K562 (cell line): ENCODE data around the gene UNC13C. TPM values are rescaled to one million over a fixed set of nuclear protein-coding genes. Genes with fewer than 3 reads are reported as not detected.

ENCODE experiments used
- BRCA1 ChIP-seq, 2 experiments: fragments of 450-650 bp in 1 of 2; sonication (generic) in 1 of 2; formaldehyde crosslinking in 1 of 2; IDR thresholded peaks; 2 replicates each; pipeline versions ENCODE4 v1.5.0 to v1.6.1; 2017 to 2020; ENCODE audit warnings: mild to moderate bottlenecking in 1 of 2, missing genetic modification reagents in 1 of 2
- BRD4 ChIP-seq: fragments of 200-600 bp; sonication (generic); IDR thresholded peaks from 2 replicates; pipeline ENCODE4 v1.6.1; 2017; ENCODE audit warnings: inconsistent platforms
- CBX2 ChIP-seq: fragments of 200-600 bp; sonication (generic); IDR thresholded peaks from one replicate; pipeline ENCODE4 v1.6.1; 2012; ENCODE audit warnings: mild to moderate bottlenecking, low read length, inconsistent platforms; ENCODE audit not compliant: insufficient read depth, poor library complexity, severe bottlenecking
- CBX3 ChIP-seq, 2 experiments: IDR thresholded peaks; 1 replicate in 1 of 2; 2 replicates in 1 of 2; pipeline ENCODE4 v1.6.1; 2012; ENCODE audit warnings: inconsistent platforms in 2 of 2, low read length in 2 of 2, borderline replicate concordance in 1 of 2, control low read depth in 1 of 2
- COPS2 ChIP-seq: fragments of 450-650 bp; conservative IDR thresholded peaks from 2 replicates; pipeline ENCODE4 v1.6.1; 2016; ENCODE audit warnings: mild to moderate bottlenecking, moderate library complexity
- IFI16 ChIP-seq: fragments of 250-450 bp; sonication (Bioruptor Pico); IDR thresholded peaks from 2 replicates; pipeline ENCODE4 v2.1.2; 2022; ENCODE audit warnings: mild to moderate bottlenecking, inconsistent platforms
- PTTG1 ChIP-seq: fragments of 450-650 bp; IDR thresholded peaks from 2 replicates; pipeline ENCODE4 v1.6.1; 2016; ENCODE audit warnings: low read depth, mild to moderate bottlenecking, missing genetic modification characterization, missing compliant biosample characterization
- TBL1XR1 ChIP-seq, 2 experiments: IDR thresholded peaks; 2 replicates each; pipeline ENCODE4 v1.6.1; 2012; ENCODE audit warnings: improper control_type of control experiment in 2 of 2, low read length in 2 of 2, mild to moderate bottlenecking in 1 of 2
- ZNF217 ChIP-seq: sonication (generic); formaldehyde crosslinking; IDR thresholded peaks from 2 replicates; pipeline ENCODE4 v1.8.0; 2022; ENCODE audit warnings: mild to moderate bottlenecking, missing genetic modification reagents
- polyA plus RNA-seq, 8 experiments: library from polyadenylated mRNA; depleted of rRNA in 4 of 8; stranded (reverse) in 5 of 8; unstranded in 3 of 8; fragments of >200 nt; fragmentation: Nextera tagmentation in 2 of 8; fragmentation: Illumina TruSeq in 1 of 8; extraction: Ambion mirVana in 2 of 8; extraction: Trizol in 1 of 8; gene quantifications; 2 replicates each; pipeline versions ENCODE4 v1.2.1 to v1.2.3, GENCODE V29; 2011 to 2014; ENCODE audit warnings: inconsistent platforms in 1 of 8, missing spikeins in 1 of 8
- total RNA-seq, 7 experiments: library from RNA; depleted of rRNA in 6 of 7; stranded (reverse); fragments of >200 nt in 6 of 7; fragmentation: Illumina TruSeq in 2 of 7; extraction: Trizol in 2 of 7; gene quantifications; 2 replicates each; pipeline versions ENCODE4 v1.2.1 to v1.2.3, GENCODE V29; 2011 to 2021; ENCODE audit warnings: low replicate concordance in 1 of 7
- TF ChIP-seq, protein P1 (sequence below), 2 experiments: fragments of 450-650 bp; IDR thresholded peaks; 2 replicates each; pipeline ENCODE4 v1.6.1; 2016; ENCODE audit warnings: mild to moderate bottlenecking in 2 of 2, borderline replicate concordance in 1 of 2, low read depth in 1 of 2, moderate library complexity in 1 of 2
- TF ChIP-seq, protein P2 (sequence below): sonication (generic); formaldehyde crosslinking; IDR thresholded peaks from 2 replicates; pipeline ENCODE4 v1.8.0; 2022; ENCODE audit warnings: missing genetic modification reagents, mild to moderate bottlenecking, moderate library complexity, borderline replicate concordance
- TF ChIP-seq, protein P3 (sequence below), 3 experiments: fragments of 200-800 bp in 1 of 3; fragments of 250-450 bp in 1 of 3; fragments of 450-650 bp in 1 of 3; sonication (Bioruptor Pico) in 1 of 3; sonication (Bioruptor generic) in 1 of 3; formaldehyde crosslinking in 1 of 3; IDR thresholded peaks; 2 replicates each; pipeline versions ENCODE4 v1.6.1 to v1.8.0; 2016 to 2022; ENCODE audit warnings: mild to moderate bottlenecking in 2 of 3, missing genetic modification characterization in 2 of 3, missing compliant biosample characterization in 1 of 3, moderate library complexity in 1 of 3

The UNC13C gene
- total and polyA plus RNA-seq, 9 of the 15 experiments (the other 6 are each of a cell fraction or from before 2014, with no cell fraction given), result not detected

DNA sequence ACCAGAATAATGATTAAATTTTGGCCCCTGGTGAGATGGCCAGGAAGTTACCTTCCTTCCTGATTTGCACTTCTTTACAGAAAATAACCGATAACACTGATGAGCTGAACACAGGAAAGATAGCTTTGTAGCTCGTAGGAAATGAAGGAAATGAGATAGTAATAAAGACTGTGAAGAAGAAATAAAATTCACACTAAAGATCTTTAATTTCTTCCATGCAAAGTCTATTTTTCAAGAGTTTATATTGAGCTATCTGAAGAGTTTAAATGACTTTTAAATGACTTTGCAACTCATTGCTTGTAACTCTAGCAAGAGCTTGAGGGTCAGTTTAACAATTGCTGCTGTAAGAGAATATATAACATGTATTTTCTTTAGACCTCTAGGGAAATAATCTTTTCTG is 543.0 kb downstream of the UNC13C start (continued):
- TF ChIP-seq, protein P1, sequence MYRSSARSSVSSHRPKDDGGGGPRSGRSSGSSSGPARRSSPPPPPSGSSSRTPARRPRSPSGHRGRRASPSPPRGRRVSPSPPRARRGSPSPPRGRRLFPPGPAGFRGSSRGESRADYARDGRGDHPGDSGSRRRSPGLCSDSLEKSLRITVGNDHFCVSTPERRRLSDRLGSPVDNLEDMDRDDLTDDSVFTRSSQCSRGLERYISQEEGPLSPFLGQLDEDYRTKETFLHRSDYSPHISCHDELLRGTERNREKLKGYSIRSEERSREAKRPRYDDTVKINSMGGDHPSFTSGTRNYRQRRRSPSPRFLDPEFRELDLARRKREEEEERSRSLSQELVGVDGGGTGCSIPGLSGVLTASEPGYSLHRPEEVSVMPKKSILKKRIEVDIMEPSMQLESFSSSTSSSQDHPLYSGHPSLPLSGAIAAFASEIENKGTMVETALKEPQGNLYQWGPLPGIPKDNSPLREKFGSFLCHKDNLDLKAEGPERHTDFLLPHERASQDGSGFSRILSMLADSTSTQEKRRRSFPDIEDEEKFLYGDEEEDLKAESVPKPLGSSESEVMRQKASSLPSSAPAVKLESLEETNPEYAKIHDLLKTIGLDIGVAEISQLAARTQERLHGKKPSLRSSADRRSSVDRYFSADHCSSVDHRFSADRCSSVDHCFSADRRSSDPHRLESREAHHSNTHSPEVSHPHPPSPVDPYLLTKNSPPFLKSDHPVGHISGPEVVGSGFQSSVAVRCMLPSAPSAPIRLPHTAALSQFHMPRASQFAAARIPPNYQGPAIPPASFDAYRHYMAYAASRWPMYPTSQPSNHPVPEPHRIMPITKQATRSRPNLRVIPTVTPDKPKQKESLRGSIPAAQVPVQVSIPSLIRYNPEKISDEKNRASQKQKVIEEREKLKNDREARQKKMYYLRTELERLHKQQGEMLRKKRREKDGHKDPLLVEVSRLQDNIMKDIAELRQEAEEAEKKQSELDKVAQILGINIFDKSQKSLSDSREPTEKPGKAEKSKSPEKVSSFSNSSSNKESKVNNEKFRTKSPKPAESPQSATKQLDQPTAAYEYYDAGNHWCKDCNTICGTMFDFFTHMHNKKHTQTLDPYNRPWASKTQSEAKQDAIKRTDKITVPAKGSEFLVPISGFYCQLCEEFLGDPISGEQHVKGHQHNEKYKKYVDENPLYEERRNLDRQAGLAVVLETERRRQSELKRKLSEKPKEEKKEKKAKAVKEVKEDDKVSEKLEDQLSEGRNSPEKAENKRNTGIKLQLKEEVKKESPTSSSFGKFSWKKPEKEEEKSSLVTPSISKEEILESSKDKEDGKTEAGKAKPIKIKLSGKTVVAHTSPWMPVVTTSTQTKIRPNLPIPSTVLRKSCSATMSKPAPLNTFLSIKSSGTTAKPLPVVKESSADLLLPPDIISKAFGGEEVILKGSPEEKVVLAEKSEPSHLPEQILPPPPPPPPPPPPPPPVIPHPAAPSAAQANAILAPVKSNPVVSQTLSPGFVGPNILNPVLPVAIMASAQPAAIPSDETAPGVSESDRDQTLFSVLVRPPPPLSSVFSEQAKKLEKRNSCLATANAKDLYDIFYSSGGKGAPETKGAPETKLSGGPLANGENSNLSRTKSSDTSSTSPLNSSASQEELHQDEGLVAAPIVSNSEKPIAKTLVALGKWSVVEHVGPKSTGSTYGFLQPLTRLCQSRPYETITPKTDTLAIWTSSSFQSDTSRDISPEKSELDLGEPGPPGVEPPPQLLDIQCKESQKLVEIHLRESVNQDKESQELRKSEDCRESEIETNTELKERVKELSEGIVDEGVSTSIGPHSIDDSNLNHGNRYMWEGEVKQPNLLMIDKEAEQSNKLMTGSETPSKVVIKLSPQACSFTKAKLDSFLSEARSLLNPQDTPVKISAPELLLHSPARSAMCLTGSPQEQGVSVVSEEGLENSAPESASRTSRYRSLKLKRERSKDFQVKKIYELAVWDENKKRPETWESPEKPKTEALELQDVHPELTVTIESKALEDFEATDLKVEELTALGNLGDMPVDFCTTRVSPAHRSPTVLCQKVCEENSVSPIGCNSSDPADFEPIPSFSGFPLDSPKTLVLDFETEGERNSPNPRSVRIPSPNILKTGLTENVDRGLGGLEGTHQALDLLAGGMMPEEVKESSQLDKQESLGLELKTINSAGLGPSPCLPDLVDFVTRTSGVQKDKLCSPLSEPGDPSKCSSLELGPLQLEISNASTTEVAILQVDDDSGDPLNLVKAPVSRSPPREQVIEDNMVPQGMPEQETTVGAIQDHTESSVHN (IDR thresholded peaks at IDR 0.05; ENCODE audit: borderline replicate concordance in 1 of 2, low read depth in 1 of 2), result no peak
- no peak for TF ChIP-seq TBL1XR1 (IDR thresholded peaks at IDR 0.05; ENCODE audit: low read length in 2 of 2)
- TF ChIP-seq, protein P2, sequence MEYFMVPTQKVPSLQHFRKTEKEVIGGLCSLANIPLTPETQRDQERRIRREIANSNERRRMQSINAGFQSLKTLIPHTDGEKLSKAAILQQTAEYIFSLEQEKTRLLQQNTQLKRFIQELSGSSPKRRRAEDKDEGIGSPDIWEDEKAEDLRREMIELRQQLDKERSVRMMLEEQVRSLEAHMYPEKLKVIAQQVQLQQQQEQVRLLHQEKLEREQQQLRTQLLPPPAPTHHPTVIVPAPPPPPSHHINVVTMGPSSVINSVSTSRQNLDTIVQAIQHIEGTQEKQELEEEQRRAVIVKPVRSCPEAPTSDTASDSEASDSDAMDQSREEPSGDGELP (CRISPR knock-in tag), result no peak
- TF ChIP-seq CBX3 (IDR thresholded peaks at IDR 0.05; ENCODE audit: borderline replicate concordance in 1 of 2, low read length in 2 of 2), result no peak
- no peak for TF ChIP-seq COPS2
- no peak for TF ChIP-seq PTTG1 (tag)
- TF ChIP-seq ZNF217 (CRISPR knock-in tag), result no peak
- no peak for TF ChIP-seq BRCA1 (IDR thresholded peaks at IDR 0.05)
- TF ChIP-seq BRCA1 (CRISPR knock-in tag; IDR thresholded peaks at IDR 0.05), result no peak
- TF ChIP-seq BRD4, result no peak
- no peak for TF ChIP-seq IFI16 (CRISPR knock-in tag)
- TF ChIP-seq, protein P3, sequence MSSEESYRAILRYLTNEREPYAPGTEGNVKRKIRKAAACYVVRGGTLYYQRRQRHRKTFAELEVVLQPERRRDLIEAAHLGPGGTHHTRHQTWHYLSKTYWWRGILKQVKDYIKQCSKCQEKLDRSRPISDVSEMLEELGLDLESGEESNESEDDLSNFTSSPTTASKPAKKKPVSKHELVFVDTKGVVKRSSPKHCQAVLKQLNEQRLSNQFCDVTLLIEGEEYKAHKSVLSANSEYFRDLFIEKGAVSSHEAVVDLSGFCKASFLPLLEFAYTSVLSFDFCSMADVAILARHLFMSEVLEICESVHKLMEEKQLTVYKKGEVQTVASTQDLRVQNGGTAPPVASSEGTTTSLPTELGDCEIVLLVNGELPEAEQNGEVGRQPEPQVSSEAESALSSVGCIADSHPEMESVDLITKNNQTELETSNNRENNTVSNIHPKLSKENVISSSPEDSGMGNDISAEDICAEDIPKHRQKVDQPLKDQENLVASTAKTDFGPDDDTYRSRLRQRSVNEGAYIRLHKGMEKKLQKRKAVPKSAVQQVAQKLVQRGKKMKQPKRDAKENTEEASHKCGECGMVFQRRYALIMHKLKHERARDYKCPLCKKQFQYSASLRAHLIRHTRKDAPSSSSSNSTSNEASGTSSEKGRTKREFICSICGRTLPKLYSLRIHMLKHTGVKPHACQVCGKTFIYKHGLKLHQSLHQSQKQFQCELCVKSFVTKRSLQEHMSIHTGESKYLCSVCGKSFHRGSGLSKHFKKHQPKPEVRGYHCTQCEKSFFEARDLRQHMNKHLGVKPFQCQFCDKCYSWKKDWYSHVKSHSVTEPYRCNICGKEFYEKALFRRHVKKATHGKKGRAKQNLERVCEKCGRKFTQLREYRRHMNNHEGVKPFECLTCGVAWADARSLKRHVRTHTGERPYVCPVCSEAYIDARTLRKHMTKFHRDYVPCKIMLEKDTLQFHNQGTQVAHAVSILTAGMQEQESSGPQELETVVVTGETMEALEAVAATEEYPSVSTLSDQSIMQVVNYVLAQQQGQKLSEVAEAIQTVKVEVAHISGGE (CRISPR knock-in tag; IDR thresholded peaks at IDR 0.05), result no peak
- TF ChIP-seq CBX2, result no peak
